DMS 273 treated with DMSO at 0.1 percent for 48 hours (cell line): ENCODE measurements around the gene ARHGEF38.
A peak's percentile ranks its signal among the peaks of the same experiment; 100 is the strongest.
"Not testable (repeated sequence)": the region's sequence is repeated elsewhere in the genome, so short reads cannot be mapped to it uniquely, and the experiment has no call there.

Experiments
- DNase-seq: peaks from one replicate; lab custom pipeline; 2025; lab: John Stamatoyannopoulos, UW

ARHGEF38 gene

DNA sequence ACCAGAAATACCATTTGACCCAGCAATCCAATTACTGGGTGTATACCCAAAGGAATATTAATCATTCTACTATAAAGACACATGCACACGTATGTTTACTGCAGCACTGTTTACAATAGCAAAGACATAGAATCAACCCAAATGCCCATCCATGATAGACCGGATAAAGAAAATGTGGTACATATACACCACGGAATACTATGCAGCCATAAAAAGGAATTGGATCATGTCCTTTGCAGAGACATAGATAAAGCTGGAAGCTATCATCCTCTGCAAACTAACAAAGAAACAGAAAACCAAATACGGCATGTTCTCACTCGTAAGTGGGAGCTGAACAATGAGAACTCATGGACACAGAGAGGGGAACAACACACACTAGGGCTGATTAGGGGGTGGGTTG lies 57.4 kb downstream of the ARHGEF38 start:
- DNase-seq = not testable (repeated sequence)

DNA sequence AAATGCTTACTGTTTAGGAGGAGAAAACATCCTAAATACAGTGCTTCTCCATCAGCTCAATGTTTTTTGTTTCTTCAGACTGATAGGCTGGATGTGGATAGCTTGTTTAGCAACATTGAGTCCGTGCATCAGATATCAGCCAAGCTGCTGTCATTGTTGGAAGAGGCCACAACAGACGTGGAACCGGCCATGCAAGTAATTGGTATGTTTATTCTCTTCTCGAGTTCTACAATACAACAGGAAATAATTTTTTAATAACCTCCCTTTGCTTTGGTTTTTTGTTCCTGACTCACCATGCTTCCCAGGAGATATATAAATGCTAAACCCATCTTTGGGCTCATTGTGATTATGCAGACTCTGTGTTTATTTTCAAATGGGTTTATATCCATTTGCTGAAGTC lies 60.9 kb downstream of the ARHGEF38 start:
- no peak for DNase-seq

DNA sequence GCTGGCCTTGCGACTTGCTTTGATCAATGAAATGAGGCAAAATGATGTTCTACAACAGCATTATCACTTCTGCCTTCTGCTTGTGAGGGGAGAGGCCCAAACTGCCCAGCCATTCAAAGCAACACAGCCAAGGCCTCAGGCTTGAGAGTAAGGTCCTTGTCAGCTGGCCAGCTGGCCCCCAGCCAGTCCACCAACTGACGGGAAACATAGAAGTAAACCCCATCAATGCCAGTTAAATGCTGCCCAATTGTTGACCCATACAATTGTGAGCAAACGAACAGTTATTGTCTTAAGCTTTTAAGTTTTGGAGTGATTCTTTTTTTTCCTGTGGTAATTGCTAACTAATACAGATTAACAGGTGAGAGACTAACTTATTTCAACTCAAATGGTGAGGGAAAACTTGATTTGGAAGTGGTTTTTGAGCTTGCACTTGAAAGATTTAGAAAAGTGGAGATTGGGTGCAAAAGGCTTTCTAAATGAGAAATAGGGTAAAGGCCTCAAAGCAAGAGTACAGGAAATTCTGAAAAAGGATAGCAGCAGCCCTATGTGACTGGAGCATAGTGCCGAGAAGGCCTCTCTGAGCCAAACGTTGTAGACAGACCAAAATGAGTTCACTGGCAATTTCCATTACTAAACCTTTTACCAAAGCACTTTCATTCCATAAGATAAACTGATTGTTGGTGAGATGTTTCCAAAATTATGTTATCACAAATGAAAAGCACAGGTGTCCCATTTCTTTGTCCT lies 66.9 kb downstream of the ARHGEF38 start:
- DNase-seq = no peak

DNA sequence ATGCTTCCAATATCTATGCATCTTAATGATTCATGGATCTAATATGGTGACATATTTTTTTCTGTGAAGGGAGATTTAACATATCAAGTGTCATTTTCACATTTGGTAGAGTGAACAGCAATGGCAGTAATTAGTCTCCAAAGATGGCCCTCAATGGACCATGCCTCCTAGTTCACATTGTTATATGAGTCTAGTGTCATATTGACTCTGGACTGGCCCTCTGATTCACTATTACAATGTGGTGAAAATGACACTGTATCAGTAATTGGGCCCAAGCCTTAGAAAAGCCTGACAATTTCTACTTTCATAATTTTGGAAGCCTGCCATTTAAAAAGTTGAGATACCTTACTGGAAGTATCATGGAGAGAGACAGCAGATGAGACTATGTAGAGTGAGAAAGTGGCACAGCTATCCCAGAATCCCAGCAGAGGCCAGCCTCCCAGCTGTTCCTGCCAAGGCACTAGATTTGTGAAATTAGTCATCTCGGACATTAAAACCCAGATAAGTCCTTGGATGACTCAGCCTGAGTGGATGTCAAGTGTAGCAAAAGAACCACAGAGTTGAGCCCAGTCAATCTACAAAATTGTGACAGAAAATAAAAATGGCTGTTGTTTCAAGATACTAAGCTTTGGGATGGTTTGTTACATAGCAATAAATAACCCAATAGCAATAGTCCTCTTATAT lies 68.4 kb downstream of the ARHGEF38 start:
- no peak for DNase-seq

DNA sequence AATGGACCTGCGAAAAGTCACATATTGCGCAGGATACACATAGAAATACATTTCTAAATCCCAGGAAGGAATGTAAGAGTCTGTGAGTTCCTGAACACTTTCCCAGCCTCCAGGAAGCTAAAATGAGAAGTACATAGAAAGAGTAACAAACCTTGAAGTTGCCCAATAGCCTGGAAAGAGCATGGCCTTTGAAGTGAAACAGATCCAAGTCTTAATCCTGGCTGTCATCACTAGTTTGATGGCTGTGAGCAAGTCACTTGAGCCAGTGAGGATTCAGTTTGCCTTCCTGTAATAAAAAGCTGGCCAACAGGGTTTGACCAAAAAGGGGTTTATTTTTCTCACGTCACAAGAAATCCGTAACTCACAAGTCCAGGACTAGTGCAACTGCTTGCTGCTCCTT lies 69.8 kb downstream of the ARHGEF38 start:
- DNase-seq = no peak

DNA sequence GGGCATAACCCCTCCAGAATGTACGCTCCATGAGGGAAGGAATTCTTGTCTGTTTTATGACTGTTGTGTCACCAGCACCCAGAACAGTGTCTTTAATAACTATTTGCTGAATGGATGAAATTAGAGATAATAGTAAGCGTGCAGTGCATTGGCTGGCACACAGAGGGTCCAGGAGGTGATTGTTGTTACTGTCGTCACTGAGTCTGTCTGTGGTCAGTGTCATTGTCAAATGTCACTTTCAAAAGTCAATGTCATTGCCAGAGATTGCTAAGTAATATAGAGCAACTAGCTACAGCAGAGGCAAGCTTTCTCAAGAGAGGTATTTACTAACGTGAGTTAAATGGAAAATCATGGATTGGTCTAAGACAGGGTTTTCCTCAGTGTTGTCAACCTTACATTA lies 70.7 kb downstream of the ARHGEF38 start:
- no peak for DNase-seq

DNA sequence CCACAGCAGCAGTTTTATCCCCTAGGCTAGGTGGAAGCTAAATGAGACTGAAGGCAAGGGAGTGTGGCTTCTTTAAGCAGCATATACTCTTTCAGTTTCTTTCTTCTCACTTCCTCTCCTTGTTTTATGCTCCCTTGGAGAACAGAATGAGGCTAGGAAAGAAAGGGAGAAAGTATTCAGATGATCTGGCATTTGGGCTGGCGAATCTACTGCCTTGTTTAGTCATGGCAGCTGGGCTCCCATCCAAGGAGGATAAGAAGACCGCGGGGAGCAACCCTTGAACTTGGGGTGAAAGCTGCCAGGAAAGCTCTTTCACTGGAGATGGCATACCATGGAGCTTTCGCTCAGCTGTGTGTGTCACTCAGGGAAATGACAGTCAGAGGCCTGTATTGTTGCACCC lies 72.1 kb downstream of the ARHGEF38 start:
- DNase-seq = no peak

DNA sequence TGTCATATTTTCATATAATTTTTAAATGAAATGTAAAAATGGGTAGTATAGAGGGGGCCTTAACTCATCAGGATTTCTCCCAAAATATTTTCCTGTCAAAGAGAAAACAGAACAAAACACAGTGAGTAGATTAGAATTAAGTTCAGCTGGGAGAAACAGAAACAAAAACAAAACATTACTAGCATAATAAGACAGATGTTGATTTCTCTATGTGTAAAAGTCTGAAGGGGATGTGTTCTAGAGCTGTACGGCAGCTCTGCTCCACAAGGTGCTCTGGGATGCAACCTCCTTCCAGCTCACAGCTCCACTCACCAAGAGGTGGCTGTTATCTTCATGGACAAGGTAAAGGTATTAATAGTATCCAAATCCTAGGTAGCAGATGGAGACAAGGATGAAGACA lies 72.8 kb downstream of the ARHGEF38 start:
- DNase-seq = no peak

DNA sequence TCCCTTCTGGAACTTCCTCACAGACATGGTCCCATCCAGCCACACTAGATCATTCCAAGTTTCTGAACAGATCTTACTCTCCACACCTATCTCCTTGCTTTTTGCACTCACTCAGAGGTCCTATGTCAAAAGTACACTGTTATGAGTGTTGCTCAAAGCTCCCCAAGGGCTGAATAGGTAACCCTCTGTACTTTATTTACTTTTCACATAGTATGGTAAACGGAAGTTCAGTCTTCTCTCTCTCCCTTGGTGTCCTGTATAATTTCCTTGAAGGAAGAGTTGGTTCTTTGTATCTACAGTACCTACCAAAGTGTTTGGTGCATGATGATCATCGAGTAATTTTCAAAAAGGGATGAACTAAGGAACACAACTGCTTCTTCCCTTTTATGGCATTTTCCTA lies 74.4 kb downstream of the ARHGEF38 start:
- DNase-seq = no peak

DNA sequence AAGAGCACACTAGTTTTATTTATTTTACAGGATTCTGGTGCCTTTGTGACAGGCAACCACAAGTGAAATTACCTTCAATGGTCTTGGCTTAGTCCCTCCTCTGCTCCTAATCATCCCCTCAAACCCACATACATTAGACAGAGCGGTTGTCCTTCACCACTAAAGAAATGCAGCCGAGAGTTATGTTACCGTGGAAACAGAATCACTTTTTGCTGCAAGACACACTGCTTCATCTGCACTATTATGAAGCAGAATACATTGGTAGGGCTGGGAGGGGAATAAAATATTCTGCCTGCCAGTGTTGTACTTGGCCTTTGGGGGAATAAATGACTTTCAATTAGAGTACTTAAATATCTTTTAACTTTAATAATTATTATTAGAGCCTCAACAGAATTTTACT lies 75.2 kb downstream of the ARHGEF38 start:
- DNase-seq = no peak

DNA sequence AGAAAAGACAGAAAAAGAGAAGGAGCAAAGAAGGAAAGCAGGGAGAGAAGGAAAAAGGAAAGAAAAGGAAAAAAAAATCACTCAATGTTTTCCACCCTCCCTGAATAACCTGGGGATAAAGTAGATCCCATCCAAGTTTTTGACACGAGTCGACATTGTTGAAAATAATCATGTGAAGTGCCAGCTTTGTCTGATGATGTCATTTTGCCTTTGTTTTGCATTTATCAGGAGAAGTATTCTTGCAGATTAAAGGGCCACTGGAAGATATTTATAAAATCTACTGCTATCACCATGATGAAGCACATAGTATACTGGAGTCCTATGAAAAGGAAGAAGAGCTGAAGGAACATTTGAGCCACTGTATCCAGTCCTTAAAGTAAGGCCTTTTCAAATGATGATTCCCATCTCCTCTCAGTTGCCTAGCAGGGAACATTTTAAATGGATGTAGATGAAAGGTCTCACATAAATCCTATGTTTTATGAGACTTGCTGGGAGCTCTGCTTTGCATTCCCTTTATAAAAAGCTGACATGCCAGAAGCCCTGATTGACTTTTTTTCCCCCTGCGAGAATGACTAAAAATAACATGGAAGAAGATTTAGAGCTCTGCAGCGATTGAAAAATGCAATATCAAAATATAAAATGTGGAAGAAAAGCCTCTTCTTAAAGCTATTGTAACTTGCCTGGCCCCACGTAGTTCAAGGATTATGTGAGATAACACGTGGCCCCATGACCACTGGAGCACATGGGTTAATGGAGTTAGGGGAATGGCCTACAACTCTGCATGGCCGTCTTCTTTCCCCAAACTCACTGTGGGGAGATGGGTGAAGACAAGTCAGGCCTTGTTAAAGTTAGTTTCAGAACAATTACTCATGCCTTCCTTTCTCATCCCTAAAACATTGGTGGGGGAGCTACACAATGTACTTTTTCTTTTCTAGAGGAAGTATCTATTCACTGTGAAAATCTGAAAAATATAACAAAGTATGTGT lies 78.5 kb downstream of the ARHGEF38 start:
- no peak for DNase-seq

DNA sequence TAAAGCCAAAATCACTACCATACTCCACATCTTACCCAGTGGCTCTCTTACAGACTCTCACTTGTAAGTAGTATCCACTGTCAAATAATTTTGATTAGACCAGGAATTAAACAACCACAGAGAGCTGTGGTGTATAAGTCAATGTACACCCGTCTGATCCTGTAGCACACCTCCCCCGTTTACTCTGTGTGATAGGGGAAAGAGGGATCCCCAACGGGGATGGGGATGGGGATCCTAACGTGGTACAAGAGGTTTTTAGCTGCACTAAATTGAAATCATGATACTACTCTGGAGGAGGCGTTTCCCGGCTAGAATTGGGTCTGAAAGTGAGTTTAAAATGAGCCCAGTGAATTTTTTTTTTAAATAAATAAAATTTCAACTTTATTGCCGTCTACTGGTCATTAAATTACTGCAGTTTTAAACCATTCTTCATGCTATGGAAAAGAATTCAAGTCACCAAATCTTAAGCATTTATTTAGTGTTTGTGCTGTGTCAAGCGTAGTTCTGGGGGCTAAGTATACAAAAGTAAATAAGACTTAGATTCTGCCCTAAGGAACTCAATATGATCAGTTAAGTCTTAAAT lies 79.5 kb downstream of the ARHGEF38 start:
- no peak for DNase-seq

DNA sequence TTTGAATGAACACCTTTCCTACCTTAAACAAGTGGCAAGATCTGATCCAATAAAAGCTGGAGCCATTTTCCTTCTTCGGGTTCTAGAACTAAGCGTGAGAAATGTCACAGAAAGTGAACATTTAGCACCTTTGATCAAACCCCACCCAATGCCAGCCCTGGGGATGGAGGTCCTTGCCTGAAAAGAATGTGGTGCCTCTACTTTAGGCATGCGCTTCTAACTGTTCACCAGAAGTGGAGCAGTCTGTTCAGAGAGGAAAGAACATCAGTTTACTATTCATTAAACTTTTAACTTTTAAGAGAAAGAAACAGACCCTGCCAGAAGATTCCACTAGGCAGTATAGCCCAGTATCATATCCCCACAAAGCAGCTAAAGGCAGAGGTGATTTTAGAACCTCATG lies 80.2 kb downstream of the ARHGEF38 start:
- DNase-seq = no peak

DNA sequence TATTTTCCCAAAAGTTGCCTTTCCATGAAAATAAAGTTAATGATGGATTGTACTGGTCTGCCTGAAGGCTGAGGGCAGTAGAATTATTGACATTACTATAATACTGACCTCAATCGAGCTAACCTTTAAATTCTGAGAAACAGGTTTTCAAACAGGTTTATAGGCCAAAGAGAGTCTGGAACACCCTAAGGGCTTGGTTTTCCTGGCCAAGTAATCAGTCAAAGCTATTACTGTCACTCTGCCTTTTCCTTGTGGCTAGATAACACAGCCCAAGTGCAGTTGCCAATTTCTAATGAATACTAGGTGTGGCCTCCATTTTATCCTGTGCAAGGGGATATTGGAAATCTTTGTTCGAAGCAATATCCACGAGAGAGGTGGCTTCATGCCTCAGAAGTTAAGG lies 80.8 kb downstream of the ARHGEF38 start:
- no peak for DNase-seq

DNA sequence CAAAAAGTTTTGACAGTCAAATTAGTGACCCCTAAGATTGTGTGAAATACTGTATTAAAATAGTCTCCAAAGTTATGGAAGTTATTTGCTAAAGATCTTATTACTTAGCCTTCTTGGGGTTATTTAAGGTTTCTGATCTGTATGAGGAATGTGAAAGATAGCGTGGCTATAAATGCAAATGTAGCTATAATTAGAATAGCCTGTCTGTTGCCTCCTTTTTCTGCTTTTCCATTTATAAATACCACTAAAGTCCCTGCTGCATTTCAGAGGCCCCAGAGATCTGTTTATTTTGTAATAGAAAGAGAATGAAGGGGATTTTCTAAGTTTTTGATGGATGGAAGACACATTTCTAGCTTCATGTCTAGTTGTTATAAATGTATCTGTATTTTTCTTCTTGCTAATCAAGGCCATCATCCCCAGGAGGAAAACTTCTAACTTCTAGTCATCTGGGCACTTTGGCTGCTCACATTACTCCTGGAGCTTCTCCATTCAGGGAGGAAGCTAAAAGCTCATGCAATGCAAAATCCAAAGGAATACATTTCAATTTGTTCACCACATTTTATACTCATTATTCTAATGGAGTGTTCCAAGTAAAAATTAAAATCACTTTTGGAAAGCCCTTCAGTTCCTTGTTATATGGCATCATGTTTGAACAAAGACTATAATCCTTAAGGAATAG lies 82.1 kb downstream of the ARHGEF38 start:
- peak; percentile 56 for DNase-seq

DNA sequence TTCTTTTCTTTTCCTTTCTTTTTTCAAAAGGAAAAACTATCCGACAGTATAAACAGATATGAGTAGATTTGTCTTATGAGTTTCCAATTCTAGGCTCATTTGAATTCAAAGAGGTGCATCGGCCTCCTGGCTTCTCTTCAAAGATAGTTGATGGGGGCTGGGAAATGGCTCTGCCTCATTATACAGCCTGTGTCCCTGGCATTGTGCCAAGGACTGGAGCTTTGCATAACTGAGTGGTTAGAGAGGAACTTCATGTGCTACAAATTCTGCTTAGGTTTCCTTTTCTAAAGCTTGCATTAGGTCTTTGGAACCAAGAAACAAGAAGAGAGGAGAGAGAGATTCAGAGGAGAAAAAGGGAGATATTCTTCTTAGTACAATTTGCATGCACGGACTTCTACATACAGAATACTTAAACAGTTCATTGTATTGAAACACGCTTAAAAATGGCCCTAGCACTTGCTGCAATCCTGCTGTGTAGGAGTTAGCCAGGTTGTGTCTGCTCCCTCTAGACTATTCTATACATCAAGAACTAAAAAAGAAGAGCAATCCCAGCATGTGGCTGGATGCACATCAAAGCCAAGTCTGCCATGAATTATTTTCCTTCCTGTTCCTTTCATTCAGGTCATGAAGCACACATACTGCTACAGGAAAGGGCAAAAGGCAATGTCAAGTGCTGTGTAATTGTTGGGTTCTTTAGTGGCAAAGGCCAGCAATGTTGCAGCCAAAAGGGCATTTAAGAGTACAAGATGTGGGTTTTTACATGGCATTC lies 85.2 kb downstream of the ARHGEF38 start:
- DNase-seq = peak; percentile 38

DNA sequence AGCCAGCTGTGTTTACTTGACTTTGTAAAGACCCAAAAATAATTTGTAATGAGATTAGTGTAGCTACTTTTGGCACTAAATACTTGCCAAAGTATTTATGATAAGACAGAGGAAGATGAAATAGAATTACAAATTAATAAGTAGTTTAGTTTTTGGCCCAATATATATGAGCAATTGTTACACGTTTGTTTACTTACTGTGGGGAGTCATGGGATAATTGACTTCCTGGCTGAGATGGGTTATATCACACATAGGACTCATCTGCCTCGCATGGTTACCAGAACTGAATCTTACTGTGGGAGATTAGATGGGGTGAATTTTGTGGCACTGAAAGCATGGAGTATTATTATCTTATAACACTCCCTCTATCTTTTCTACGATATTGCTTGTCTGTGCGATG lies 89.4 kb downstream of the ARHGEF38 start:
- no peak for DNase-seq

DNA sequence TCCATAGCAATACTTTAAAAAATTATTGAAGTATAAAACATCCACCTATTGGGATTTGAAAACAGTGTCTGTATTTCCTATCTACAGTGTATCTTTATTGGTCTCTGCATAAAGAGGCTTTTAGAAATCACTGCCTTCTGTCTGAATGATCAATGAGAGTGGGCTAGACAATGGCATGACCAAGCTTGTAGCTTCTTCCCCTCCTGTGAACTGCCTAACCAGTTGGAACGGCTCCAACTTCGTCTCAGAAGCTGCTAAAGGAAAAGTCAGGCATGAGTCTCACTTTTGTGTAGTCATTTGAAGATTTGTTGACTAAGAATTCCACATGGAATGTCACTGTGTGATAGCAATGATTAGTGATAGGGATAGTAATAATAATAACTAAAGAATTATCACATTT lies 91.8 kb downstream of the ARHGEF38 start:
- DNase-seq = no peak

DNA sequence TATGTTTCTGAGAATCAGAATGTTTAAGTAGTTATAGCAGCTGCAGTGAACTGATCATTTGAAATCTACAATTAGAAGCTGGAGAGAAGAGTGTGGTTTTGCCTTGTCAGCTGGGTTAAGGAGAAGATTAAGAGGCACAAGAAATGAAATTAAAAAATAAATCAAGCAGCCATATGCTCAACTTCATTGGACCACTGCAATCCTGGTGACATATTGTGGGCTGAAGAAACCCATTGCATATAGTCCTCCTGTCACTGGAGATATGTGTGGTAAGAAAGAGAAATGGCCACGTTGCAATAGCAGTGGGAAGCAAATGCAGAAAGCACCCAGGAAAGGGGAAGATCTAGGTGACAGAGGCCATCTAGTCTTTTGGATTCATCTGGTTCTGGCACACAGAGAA lies 93.0 kb downstream of the ARHGEF38 start:
- no peak for DNase-seq

DNA sequence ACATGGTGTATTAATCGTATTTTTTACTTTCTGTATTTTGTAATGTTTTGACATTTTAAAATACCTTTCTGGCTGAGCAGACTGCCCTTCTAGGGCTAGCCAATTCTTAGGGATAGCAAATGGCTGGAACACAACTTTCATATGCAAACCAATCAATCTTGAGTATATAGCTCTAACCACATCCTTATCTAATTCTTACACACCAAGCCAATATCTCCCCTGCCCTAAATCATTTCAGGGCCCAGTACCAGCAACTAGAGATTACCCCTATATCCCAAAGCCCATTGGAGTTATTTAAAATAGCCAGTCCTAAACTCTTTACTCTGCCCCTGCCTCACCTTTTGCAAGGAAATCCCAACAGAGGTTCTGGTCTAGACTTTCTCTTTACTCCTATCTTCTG lies 97.8 kb downstream of the ARHGEF38 start:
- no peak for DNase-seq

DNA sequence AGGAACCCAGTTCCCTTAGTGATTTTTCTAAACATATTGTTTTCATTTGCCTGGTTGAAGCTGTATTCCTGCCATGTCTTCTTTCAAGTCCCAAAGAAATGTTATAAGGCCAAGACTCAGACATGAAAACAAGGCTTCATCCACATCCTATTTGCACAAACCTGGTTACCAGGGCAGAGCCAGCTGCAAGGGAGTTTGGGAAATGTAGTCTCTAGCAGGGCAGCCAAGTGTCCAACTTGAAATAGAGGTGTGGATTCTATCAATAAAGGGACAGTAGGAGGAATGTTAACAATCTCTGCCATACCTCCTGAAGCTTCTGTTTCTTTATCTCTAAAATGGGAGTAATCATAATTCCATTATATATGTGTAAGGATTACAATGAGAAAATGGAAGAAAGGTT lies 99.5 kb downstream of the ARHGEF38 start:
- DNase-seq = no peak
